ENCODE measurements around the gene FRRS1.
"Not testable (repeated sequence)": the region's sequence is repeated elsewhere in the genome, so short reads cannot be mapped to it uniquely, and the experiment has no call there.

Gene FRRS1, protein sequence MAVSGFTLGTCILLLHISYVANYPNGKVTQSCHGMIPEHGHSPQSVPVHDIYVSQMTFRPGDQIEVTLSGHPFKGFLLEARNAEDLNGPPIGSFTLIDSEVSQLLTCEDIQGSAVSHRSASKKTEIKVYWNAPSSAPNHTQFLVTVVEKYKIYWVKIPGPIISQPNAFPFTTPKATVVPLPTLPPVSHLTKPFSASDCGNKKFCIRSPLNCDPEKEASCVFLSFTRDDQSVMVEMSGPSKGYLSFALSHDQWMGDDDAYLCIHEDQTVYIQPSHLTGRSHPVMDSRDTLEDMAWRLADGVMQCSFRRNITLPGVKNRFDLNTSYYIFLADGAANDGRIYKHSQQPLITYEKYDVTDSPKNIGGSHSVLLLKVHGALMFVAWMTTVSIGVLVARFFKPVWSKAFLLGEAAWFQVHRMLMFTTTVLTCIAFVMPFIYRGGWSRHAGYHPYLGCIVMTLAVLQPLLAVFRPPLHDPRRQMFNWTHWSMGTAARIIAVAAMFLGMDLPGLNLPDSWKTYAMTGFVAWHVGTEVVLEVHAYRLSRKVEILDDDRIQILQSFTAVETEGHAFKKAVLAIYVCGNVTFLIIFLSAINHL

DNA sequence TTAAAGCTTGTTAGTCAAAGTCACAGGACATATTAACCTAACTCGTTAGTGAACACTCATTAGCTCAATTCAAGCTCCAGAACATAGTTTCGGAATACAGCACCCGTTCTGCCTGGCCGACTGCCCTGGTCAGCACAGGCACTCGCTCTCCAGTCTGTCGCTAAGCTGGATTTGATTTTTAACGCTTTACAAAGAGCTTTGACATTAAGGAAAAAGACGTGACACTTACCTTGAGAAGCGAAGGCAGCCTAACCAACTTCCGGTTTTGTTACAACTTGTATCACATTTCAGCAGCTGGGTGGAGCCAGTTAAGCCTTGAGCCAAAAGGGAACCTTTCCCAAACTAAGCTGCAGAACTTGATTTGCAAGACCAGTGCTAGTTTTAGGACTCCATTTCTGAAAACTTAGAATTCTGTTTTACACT, at the start of gene FRRS1:
Gene FRRS1 (minus strand): TSS at position 258 of the 423 bp plus-strand sequence. CDS start 17,867 bp downstream, outside the sequence.
- DNase-seq, result peak; percentile 45

DNA sequence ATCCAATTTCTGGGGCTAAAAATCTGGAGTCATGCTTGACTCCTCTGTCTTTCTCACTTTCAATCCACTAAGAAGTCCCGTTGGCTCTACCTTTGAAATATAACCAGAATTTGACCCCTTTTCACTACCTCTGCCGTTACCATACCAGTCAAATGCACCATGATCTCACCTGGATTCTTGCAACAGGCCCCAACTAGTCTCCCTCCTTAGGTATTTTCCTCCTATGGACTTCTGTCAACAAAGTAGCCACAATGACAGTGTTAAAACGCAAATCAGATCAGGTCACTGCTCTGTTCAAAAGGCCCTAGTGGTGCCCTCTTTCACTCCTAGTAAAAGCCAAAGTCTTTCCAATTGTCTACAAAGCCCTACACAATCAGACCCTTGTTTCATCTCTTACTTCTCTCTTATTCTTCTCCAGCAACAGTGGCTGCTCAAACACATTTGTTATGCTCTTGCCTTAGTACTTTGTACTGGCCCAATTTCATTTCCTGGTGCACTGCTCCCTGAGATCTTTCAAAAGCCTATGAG, 48.0 kb upstream of the FRRS1 start:
- DNase-seq, result no peak

DNA sequence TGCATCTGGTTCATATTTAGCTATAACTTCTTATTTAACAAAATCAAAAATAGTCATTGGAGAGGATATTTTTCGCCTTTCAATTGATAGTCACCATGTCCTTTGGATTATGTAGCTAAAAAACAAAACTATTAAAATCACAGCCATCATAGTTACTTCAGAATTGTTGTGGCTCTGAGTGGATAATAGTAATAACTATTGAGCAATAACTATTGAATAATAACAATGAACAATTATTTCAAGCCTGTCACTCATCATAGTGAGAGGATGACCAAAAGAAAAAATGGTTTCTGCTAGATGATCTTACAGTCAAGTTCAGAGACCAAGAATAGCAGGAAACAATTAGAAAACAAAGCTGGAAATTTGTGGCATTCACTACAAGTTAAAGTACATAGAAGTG, 45.3 kb upstream of the FRRS1 start:
- no peak for DNase-seq

DNA sequence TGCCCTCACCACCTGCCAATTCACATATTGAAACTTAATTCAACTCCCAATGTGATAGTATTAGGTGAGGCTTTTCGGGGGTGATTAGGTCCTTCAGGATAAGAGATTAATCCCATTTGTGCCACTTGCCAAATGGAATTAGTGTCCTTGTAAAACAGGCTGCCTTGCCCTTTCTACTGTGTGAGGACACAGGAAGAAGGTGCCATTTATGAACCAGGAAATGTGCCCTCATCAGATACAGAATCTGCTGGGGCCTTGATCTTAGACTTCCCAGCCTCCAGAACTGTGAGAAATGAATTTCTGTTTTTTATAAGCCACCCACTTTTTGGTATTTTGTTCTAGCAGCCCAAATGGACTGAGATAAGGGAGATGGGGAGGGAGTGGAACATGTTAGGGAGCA, 44.6 kb upstream of the FRRS1 start:
- no peak for DNase-seq

DNA sequence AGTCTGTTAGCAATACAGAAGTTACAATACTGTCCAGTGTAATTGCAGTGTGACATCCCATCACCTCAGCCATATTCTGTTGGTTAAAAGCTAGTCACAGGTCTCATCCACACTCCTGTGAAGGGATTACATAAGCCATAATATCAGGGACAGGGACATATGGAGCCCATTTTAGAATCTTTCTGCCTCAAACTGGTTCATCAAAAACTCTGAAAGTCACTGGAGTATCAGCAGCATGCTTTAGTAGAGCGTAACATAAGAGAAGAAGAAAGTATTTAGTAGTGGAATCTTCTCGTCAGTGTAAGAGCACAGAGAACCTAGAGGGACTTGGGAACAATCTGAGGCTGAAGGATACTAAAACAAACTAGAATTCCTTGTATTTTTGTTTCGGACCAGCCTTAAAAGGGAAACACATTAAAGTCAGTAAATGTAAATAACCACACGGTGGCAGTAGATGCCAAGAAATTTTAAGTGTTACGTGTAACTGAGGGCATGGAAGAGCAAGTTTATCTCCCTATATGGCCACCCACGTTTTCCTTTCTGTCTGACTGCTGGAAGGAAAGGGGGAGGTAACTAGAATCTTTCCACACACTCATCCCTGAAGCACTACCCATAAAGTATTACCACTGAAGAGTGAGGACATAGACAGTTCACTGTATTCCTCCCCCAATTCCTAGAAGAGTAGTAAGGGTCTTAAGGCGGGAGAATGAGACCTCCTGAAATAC, 42.1 kb upstream of the FRRS1 start:
- peak; percentile 75 for DNase-seq

DNA sequence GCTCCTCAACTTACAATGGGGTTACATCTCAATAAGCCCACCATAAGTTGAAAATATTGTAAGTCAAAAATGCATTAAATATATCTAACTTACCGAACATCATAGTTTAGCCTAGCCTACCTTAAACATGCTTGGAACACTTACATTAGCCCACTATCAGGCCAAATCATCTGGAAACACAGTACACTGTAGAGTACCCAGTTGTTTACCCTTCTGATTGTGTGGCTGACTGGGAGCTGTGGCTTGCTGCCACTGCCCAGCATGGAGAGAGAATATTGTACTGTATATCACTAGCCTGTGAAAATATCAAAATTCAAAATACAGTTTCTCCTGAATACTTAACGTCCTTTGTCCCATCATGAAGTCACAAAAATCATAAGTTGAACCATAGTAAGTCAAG, 40.4 kb upstream of the FRRS1 start:
- DNase-seq, result no peak

DNA sequence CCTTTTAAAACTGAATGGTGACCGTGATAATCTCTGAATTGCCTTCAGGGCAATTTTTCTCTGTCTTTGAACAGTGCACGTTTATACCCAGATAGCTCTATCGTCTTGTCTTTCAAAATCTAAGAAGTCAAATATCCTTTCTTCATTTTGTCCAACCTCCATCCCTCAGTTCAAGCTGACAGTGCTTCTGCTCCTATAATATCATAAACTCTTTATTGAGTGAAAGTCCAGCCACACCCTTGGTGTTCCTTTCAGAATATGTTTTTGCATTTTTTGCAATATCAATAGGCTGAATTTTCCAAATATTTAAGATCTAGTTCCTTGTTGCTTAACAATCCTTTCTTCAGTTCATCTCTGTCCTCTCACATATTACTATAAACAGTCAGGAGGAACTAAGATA, 35.1 kb upstream of the FRRS1 start:
- no peak for DNase-seq

DNA sequence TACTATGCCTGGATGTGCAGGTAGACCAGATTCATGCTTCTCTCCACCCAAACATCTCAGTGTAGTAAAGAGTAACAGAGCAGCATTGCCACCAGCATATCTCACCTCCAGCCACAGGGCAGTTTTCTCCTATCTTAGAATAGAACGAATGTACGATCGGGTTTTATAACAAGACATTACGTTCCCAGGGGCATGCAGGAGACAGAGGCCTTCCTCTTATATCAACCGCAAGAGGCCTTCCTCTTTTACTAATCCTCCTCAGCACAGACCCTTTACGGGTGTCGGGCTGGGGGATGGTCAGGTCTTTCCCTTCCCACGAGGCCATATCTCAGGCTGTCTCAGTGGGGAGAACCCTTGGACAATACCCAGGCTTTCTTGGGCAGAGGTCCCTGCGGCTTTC, 27.4 kb upstream of the FRRS1 start:
- not testable (repeated sequence) for DNase-seq

DNA sequence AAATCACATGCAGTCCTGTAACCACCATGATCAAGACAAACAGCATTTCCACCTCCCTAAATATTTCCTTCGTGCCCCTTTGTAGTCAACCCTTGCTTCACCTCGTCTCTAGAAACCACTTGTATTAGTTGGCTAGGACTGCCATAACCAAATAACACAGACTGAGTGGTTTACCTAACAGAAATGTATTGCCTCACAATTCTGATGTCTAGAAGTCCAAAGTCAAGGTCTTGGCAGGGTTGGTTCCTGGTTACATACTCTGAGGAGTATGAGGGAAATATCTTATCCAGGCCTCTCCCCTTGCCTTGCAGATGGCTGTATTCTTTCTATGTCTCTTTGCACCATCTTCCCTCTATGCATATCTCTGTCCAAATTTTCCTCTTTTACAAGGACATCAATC, 23.3 kb upstream of the FRRS1 start:
- no peak for DNase-seq

DNA sequence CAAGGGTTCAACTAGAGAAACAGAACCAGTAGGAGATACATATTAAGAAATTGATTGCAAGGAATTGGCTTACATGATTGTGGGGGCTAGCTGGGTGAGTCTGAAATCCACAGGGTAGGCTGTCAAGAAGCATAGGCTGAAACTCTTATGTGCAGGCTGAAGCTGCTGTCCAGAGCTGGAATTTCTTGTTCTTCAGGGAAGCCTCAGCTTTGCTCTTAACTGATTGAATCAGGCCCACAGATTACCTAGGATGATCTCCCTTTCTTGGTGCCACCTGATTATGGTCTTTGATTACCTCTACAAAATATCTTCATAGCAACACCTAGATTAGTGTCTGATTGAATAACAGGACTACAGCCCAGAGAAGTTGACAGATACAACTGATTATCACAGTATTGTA, 22.5 kb upstream of the FRRS1 start:
- no peak for DNase-seq

DNA sequence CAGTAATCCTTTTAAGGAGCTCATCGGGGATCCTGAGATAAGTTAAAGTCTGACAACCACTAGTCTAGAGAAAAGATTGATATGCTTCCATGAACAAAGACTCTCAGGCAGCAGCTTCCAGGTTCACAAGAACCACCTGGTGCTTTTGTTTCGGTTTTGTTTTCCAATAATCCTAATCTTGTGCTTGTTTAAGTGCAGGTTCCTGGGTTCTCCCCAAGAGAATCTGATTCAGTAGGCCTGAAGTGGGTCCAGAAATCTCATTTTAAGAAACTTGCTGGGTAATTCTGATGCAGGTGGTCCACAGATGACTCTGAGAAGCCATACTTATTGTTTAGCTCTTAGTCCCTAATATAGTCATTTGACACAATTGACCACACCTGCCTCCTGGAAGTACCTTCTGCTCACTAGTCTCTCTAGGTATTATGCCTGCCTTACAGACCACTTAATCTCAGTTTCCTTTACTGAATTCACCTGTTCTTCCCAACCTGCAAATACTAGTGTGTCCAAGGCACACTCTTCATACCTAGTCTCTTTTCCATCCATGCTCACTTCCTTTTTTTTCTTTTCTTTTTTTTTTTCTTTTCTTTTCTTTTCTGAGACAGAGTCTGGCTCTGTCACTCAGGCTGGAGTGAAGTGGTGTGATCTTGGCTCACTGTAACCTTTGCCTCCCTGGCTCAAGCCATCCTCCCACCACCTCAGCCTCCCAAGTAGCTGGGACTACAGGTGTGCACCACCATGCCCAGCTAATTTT, 20.5 kb upstream of the FRRS1 start:
- DNase-seq, result no peak

DNA sequence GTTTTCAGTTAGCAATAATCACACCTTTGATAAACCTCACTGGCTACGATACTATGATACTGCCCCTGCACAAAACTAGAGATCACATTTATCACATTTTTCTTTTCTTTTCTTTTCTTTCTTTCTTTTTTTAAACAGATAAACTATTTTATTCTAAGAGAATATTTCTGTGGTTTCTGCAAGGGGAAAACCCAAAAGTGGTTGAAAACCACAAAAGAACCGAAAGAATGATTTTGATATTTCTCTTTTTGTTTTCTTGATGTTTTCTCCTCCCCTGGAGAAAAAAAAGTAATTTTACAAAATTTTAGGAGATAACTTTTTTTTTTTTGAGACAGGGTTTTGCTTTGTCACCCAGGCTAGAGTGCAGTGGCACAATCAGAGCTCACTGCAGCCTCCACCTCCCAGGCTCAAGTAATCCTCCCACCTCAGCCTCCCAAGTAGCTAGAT, 18.4 kb upstream of the FRRS1 start:
- DNase-seq, result peak; percentile 38

DNA sequence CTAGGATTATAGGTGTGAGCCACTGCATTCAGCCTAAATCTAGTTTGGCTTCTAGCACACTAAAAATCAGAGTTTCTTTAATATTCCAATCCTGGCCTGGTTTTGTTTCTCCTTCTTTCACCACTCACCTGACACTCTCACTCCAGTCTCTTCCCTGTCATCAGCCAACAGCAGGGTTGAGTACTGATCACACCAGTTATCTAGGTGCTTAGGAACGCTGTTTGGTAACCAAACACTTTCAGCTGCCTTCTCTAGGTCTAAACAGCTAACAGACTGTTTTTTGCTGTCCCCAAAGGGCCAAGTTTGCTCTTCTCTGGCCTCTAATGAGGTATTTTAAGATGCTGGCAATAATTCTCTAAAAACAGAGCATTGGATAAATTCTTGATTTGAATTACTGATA, 17.7 kb upstream of the FRRS1 start:
- no peak for DNase-seq

DNA sequence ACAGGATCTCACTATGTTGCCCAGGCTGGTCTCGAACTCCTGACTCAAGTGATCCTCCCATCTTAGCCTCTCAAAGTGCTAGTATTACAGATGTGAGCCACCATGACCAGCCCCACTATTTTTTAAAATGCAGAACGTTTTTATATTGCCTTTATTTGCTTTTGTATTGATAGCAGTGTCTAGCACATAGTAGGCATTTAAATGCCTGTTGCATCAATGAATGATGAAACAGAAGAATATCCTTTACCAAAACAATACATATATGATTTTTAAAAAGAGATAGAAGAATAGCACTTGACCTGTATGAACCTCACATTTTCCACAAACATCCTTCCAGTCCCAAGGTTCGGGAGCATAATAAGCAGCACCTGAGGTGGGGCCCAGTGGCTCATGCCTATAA, 16.5 kb upstream of the FRRS1 start:
- no peak for DNase-seq

DNA sequence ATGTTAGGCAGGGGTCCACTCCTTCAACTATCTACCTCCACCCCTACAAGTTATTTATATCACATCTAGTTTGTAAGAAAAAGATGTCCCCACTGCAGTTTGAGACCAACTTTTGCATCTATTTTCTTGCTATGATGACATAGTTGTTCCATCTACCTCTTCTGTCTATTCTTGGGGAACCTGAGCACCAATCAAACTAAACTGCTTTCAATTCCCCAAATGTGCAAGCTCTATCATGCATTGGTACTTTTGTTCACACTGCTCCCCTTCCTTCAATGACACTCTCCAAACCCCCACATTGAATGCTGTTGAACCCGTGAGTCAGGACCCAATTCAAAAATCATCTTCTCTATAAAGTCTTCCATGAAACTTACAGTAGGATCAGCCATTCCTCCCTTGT, 16.0 kb upstream of the FRRS1 start:
- DNase-seq, result no peak

DNA sequence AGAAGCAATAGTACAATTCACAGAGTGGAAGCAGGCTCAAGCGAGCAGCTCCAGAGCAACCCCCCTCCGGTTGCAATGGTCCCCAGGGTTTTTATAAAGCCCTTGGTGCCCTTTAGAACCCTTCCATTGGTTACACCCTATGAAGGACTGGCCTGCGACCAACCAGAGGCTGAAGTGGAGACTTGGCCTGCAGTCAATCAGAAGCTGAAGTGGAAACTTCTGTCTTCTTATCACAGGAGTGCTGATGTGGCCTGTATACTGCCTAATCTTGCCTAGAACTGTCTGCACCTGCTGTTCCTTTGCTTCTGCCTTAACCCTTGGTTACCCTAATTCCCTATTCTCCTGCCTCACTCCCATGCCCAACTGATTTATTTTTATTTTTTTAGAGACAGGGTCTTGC, 15.4 kb upstream of the FRRS1 start:
- no peak for DNase-seq

DNA sequence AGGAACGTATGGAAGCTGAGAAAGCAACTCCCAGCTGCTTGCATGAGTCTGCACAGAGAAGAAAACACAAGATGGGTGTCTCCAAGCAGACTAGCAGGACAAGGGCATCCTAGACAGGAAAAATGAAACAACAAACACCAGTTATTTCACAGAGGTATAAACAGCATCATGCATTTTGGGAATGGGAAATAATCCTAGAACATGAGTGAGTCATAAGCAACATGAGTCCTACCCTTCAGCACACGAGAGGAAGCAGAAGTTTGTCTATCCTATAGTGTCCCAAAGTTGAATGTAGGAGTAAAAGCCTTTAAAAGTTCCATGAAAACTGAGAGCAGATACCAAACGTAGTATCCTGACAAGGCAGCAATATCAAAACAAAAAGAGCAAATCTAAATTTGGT, 11.3 kb upstream of the FRRS1 start:
- no peak for DNase-seq

DNA sequence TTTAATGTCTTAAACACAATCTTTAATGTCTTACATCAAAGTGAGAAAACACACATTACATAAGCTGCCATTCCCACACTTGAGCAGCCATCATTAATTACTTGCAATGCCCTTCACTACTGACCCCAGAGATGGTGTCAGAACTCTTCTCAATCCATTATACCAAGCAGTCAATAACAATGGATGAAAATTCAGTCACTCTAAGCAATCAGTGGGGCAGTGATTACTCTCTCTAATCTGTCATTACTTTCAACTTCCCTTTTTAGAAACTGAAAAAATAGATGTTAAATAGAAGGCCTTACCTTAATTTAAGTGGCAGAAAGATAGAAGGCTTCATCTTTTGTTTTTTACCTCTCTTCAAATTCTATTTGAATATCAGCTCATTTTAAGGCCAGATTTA, 9.7 kb upstream of the FRRS1 start:
- no peak for DNase-seq

DNA sequence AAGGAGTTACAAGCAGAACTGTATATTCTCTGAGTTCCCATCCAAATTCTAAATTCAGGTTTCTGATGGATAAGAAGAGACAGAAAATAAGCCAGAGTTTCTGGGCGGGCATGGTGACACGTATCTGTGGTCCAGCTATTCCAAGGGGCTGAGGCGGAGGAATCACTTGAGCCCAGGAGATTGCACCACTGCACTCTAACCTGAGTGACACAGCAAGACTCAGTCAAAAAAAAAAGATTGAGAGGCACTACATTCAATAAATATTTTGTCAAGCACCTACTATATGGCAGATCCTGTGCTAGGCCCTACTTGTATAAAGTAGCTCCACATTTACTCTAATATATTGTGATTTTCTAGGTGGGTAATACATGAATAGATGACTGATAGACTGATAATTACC, 6.4 kb upstream of the FRRS1 start:
- no peak for DNase-seq

DNA sequence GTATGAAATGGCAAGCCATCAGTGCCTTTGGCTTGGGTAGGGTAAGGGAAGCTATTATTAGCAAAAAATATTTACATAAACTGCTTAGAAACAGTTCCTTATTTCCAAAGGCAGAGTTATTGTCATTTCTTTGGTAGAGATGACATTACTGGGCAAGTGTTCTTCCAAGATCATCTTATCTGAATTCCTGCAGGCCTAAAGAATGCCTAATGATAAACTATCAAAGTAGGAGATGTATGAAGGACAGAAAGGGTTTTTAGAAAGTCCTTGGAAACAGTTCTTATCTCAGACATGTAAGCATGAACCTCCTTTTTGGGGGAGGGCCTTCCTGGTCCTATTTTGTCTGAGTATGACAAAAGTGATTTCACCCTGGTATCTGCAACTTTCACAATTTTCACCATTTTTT, 5.1 kb upstream of the FRRS1 start:
- DNase-seq, result no peak

DNA sequence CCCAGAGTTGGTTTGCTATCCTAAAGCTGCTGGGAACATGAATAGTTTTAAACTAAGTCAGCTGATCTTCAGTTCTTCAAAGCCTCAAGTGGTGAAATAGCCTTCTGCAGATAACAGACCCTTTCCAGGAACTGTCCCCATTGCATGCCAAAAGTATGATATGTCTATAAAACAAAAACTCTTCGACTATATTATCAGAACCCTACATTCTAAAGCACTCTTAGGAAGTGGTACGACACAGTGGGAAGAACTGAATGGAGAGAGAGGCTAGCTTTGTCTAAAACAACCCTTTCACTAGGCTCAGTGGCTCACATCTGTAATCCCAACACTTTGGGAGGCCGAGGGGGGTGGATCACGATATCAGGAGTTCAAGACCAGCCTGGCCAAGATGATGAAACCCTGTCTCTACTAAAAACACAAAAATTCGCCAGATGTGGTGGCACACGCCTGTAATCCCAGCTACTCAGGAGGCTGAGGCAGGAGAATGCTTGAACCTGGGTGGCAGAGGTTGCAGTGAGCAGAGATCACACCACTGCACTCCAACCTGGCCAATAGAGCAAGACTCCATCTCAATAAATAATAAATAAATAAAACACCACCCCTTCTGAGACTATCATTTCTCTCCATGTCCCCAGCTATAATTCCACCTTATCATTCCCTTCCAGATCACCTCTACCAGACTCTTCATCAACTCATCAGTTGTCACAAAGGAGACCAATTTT, 2.2 kb upstream of the FRRS1 start:
- DNase-seq, result no peak

DNA sequence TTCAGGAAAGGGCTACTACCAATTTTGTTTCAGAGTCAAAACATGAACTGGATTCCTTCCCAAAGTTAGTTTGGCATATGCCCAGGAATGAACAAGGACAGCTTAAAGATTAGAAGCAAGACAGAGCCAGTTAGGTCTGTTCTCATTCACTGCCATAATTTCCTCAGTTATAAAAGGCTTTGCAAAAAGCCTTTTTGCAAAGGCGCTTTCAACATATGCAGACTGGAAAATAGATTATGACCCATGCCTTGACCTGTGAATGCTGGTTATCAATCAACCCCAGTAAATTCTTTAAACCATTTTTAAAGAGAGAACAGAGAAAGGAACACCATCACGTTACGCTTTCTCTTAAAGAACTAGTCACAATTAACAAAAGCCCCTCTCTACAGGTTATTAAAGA, 1.7 kb upstream of the FRRS1 start:
- no peak for DNase-seq

All from CD4-positive, alpha-beta T cell treated with Interleukin-10 for 1 hour (primary cell).